ENCODE measurements around the gene CACNB1.

CACNB1 gene

DNA sequence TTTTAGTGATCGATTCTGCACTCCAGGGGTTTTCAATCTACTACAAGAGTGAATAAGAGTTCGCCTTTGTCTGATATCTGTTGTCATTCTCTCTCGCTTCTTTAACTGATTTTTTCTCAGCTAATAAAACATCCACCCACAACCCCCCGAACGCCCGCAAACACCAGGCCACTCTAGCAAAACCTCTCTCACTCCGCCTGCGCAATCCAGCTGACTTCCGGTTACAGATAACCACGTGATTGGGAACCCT, 2.3 kb upstream of the CACNB1 start:
- no peak for TF ChIP-seq CTCF (IDR thresholded peaks at IDR 0.05; ENCODE audit: extremely low read depth, missing control alignments)
- DNase-seq (ENCODE audit: low spot score), result peak; percentile 96

- DNase-seq (ENCODE audit: low spot score), result no peak
- TF ChIP-seq CTCF (IDR thresholded peaks at IDR 0.05; ENCODE audit: extremely low read depth, missing control alignments), result no peak
Measured at GRCh38 chr17:39198186-39198566, 707 bp upstream of the CACNB1 start.

DNA sequence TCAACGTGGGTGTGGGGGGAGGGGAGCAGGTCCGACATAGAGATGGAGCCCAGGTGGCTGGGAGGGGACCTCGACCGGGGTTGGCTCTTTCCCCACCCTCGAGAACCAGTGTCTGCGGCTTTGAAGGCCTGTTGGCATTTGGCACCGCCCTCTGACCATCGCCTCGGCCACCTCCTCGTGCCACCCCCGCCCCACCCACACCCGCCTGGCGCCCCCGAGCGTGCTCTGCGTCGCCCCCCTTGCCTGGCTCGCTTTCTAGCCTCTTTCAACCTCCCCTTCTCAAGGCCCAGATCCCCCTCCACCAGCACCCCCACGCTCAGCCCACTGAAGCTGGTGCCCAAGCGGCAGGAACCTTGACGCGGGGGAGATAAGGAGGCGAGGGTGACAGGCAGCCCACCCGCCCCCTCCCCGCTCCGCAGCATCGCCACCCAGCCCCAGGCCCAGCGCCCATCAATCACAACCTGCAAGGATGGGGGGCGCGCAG, 619 bp downstream of the CACNB1 start:
- no peak for TF ChIP-seq CTCF (IDR thresholded peaks at IDR 0.05; ENCODE audit: extremely low read depth, missing control alignments)

DNA sequence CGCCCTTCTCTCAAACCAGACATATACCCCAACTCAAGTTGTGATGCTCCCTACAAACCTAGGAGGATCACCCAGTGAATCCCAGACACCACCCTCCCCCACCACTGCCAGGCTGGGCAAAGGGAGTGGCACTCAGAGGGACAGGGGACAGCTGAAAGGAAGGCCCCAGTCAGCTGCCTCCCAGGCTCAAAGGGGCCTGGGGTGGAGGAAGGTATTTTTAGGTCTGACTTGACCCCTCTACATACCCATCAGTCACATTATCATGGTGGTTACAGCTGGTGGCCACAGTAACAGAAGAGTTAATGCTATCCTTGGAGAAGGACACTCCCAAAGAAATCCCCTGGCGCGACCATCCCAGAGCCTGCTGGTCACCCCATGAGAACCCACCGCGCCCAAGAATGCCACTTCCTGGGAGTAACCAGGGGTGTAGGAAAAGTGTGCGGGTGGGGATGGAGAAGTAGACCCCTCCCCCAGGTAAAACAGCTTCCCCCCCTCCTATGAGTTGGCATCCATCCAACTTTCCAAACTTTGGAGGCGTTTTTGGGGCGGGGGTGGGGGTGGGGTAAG, 1.1 kb downstream of the CACNB1 start:
- no peak for TF ChIP-seq CTCF (IDR thresholded peaks at IDR 0.05; ENCODE audit: extremely low read depth, missing control alignments)
- no peak for DNase-seq (ENCODE audit: low spot score)

More for the DNA sequence above, 619 bp downstream of the CACNB1 start:
- peak; percentile 58 for DNase-seq (ENCODE audit: low spot score)

DNA sequence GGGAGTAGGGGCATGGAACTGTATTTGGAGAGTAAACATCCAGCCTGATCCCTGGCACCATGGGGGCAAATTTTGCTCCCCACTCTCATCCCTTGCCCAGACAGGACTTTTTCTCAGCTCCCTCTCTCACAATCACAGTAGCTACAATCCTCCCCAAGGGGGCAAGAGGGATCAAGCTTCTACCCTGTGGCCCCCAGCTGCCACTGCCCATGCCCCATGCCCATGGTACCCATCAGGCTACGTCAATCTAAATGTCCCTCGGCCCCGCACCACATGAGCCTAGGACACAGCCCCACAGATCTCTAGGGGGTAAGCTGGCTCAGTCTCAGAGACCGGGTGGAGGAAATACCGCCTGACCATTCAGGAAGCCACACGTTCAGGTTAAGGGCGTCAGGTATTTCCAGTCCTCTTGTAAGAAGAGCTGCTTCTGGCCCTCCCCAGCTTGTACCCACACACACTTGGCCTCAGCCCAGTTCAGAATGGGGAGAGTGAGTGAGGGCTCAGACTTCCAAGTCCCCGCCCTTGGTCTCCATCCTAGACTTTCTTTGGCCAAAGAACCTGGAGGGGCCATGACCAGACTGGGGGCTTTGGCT, 1.8 kb downstream of the CACNB1 start:
- TF ChIP-seq CTCF (IDR thresholded peaks at IDR 0.05; ENCODE audit: extremely low read depth, missing control alignments), result no peak
- DNase-seq (ENCODE audit: low spot score), result peak; percentile 71

- no peak for TF ChIP-seq CTCF (IDR thresholded peaks at IDR 0.05; ENCODE audit: extremely low read depth, missing control alignments)
- DNase-seq (ENCODE audit: low spot score), result no peak
Measured at GRCh38 chr17:39194985-39195524, 2.4 kb downstream of the CACNB1 start.

GRCh38 chr17:39194089-39194984, 3.1 kb downstream of the CACNB1 start:
- TF ChIP-seq CTCF (IDR thresholded peaks at IDR 0.05; ENCODE audit: extremely low read depth, missing control alignments), result no peak
- no peak for DNase-seq (ENCODE audit: low spot score)
